ENCODE results near the gene PSME3.
A peak's percentile ranks its signal among the peaks of the same experiment; 100 is the strongest.

Gene PSME3

DNA sequence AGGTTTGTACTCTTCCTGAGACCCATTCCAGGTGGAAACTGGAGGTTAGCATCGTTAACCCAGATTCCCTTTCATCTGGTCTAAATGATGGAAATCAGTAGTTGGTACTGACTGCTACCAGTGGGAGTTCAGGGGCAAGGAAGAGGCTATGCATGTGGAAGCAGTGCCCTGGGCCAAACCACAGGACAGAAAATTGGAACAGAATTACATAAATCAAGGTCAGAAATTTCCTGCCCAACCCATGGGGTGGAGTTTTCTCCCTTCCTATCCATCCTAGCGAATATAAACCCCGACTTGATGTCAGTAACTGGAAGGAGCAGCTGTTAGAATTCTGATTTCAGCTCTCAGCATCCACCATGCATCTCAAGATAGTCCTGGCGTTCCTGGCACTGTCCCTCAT, 11.1 kb downstream of the PSME3 start, which contains the start of gene AOC2:
AOC2 (plus strand) TSS at position 310 of the 400 bp plus-strand sequence; CDS start at position 357, 47 bp downstream.
- DNase-seq (ENCODE audit: low read depth) = no peak
- H3K4me3 ChIP-seq (ENCODE audit: control insufficient read depth, low read depth, low read length) = no peak within 1 kb of the TSS
- TF ChIP-seq, protein P1, sequence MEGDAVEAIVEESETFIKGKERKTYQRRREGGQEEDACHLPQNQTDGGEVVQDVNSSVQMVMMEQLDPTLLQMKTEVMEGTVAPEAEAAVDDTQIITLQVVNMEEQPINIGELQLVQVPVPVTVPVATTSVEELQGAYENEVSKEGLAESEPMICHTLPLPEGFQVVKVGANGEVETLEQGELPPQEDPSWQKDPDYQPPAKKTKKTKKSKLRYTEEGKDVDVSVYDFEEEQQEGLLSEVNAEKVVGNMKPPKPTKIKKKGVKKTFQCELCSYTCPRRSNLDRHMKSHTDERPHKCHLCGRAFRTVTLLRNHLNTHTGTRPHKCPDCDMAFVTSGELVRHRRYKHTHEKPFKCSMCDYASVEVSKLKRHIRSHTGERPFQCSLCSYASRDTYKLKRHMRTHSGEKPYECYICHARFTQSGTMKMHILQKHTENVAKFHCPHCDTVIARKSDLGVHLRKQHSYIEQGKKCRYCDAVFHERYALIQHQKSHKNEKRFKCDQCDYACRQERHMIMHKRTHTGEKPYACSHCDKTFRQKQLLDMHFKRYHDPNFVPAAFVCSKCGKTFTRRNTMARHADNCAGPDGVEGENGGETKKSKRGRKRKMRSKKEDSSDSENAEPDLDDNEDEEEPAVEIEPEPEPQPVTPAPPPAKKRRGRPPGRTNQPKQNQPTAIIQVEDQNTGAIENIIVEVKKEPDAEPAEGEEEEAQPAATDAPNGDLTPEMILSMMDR (IDR thresholded peaks at IDR 0.05; ENCODE audit: control insufficient read depth, insufficient read depth, low read depth, low read length, missing control alignments) = no peak

DNA sequence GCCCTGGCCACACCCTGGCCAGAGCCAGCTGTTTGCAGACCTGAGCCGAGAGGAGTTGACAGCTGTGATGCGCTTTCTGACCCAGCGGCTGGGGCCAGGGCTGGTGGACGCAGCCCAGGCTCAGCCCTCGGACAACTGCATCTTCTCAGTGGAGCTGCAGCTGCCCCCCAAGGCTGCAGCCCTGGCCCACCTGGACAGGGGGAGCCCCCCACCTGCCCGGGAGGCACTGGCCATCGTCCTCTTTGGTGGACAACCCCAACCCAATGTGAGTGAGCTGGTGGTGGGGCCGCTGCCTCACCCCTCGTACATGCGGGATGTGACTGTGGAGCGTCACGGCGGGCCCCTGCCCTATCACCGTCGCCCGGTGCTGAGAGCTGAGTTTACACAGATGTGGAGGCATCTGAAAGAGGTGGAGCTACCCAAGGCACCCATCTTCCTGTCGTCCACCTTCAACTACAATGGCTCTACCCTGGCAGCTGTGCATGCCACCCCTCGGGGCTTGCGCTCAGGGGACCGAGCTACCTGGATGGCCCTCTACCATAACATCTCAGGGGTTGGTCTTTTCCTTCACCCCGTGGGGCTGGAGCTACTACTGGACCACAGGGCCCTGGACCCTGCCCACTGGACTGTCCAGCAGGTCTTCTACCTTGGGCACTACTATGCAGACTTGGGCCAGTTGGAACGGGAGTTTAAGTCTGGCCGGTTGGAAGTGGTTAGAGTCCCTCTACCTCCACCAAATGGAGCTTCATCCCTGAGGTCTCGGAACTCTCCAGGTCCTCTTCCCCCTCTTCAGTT, 11.8 kb downstream of the PSME3 start:
- H3K4me3 ChIP-seq (ENCODE audit: control insufficient read depth, low read depth, low read length) = no peak overlapping the region
- TF ChIP-seq, protein P1 (IDR thresholded peaks at IDR 0.05; ENCODE audit: control insufficient read depth, insufficient read depth, low read depth, low read length, missing control alignments) = no peak
- no peak for DNase-seq (ENCODE audit: low read depth)

DNA sequence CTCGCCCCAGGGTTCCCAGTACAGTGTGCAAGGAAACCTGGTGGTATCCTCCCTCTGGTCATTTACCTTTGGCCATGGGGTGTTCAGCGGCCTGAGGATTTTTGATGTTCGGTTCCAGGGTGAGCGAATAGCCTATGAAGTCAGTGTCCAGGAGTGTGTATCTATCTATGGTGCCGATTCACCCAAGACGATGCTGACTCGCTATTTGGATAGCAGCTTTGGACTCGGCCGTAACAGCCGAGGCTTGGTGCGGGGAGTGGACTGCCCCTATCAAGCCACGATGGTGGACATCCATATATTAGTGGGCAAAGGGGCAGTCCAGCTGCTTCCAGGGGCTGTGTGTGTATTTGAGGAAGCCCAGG, 12.3 kb downstream of the PSME3 start:
- TF ChIP-seq, protein P1 (IDR thresholded peaks at IDR 0.05; ENCODE audit: control insufficient read depth, insufficient read depth, low read depth, low read length, missing control alignments) = no peak
- no peak for DNase-seq (ENCODE audit: low read depth)
- no peak overlapping the region for H3K4me3 ChIP-seq (ENCODE audit: control insufficient read depth, low read depth, low read length)

DNA sequence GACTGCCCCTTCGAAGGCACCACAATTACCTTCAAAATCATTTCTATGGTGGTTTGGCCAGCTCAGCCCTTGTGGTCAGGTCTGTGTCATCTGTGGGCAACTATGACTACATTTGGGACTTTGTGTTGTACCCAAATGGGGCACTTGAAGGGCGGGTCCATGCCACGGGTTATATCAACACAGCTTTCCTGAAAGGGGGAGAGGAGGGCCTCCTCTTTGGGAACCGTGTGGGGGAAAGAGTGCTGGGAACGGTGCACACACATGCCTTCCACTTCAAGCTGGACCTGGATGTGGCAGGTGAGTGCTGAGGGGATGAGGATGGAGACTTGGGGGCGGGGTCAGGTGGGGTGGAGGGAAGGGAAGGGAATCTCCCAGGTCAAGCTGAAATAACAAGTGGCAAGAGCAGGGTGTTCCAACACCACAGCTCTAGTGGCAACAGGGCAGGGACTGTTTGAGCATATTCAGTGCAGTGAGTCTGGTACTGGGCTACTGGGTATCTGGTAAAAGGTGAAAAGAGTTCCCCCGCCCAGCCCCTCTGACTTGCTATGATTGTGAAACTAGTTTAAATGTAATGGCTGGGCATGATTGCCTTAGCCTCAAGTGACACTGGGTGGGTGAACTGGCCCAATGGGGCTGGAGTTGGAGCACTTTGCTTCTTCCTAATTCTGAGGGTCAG, 12.9 kb downstream of the PSME3 start:
- TF ChIP-seq, protein P1 (IDR thresholded peaks at IDR 0.05; ENCODE audit: control insufficient read depth, insufficient read depth, low read depth, low read length, missing control alignments) = no peak
- no peak overlapping the region for H3K4me3 ChIP-seq (ENCODE audit: control insufficient read depth, low read depth, low read length)
- no peak for DNase-seq (ENCODE audit: low read depth)

GRCh38 chr17:42846594-42847280, 13.5 kb downstream of the PSME3 start:
- DNase-seq (ENCODE audit: low read depth) = peak; percentile 20
- TF ChIP-seq, protein P1 (IDR thresholded peaks at IDR 0.05; ENCODE audit: control insufficient read depth, insufficient read depth, low read depth, low read length, missing control alignments) = no peak
- no peak overlapping the region for H3K4me3 ChIP-seq (ENCODE audit: control insufficient read depth, low read depth, low read length)

DNA sequence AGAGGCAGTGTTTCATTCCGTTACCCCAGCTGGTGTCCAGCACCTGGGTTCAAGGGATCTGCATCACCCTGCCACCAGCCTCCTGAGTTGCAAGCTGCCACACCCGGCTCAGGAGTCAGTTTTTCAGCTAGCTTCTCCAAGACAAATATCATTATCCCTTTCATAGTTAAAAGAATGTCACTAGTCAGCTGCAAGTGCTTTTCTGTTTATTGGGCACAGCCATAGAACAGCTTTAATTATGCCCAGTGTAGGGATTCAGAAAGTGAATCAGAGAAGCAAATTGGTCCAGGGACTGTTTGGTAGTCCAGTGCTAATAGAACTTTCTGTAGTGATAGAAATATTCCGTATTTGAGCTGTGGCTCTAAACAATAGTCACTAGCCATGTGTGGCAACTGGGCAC, 14.9 kb downstream of the PSME3 start:
- H3K4me3 ChIP-seq (ENCODE audit: control insufficient read depth, low read depth, low read length) = no peak overlapping the region
- TF ChIP-seq, protein P1 (IDR thresholded peaks at IDR 0.05; ENCODE audit: control insufficient read depth, insufficient read depth, low read depth, low read length, missing control alignments) = no peak
- DNase-seq (ENCODE audit: low read depth) = no peak
